Measurements from ENCODE around the gene JAM2. TPM values are rescaled to one million over a fixed set of nuclear protein-coding genes. Genes with fewer than 3 reads are reported as not detected.
A peak's percentile ranks its signal among the peaks of the same experiment; 100 is the strongest.
"Not testable (repeated sequence)": the region's sequence is repeated elsewhere in the genome, so short reads cannot be mapped to it uniquely, and the experiment has no call there.

JAM2 gene, protein sequence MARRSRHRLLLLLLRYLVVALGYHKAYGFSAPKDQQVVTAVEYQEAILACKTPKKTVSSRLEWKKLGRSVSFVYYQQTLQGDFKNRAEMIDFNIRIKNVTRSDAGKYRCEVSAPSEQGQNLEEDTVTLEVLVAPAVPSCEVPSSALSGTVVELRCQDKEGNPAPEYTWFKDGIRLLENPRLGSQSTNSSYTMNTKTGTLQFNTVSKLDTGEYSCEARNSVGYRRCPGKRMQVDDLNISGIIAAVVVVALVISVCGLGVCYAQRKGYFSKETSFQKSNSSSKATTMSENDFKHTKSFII
- 5.6 and 6.0 TPM in 2 replicates for total RNA-seq (2014; rRNA removed)
- 11.1 TPM for polyA plus RNA-seq (2012)

DNA sequence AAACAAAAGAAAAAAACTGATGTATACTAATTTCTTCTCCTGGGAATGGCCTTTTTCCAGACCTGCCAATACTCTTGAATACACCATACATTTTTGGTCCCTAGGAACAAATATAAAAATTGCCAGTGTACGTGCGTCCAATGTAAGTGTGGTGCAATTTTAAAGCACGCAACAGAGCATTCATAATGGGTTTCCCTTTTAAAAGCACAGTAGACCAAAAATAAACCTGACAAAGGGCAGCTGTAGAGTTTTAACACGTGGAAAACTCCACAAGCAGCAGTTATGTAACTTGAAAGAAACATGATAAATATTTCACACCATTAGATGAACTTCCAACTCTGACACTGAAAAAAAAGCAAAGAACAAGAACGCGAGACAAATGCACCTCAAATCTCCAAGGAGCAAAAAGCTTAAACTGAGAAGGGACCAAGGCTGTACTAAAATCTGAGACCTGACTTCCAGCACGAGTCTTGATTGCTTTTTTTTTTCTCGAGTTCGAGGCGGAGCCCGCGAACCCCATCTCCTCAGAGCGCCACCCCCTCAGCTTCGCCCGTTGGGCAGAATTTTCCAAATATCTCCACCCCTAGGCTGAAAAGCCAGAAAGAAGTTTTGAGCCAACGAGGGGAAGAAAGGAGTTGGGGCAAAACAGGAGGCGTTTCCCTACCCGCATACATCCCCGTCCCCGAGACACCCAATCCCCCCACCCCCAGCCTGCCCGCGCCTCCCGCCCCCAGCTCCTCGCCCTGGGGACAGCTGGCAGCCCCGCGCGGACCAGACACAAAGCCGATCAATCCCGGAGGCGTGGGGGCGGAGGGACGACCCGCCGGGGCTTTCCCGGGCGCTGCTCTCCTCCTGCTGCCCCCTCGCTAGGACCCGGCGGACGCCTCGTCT lies at the start of gene JAM2:
TSS of gene JAM2 (plus strand) at position 599 of the 891 bp plus-strand sequence. CDS start 564 bp downstream, outside the sequence.
- peak; percentile 74 for DNase-seq (ENCODE audit: low read depth)

DNA sequence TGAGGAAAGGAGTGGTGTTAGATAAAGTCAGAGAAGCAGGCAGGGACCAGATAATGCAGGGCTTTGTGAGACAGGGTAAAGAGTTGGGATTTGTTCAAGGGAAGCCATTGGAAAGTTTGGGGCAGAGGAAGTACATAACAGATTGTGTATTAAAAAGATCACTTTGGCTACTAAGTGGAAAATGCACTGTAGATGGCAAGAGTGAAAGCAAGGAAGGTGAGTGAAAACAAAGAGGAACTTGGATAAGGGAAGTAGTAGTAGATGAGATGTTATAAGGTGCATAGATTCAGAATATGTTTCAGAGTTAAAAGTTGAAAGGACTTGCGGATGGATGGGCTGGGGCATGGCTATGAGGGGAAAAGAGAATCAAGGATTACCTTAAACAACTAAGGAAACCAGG lies 49.2 kb upstream of the JAM2 start:
- DNase-seq (ENCODE audit: low read depth), result no peak

DNA sequence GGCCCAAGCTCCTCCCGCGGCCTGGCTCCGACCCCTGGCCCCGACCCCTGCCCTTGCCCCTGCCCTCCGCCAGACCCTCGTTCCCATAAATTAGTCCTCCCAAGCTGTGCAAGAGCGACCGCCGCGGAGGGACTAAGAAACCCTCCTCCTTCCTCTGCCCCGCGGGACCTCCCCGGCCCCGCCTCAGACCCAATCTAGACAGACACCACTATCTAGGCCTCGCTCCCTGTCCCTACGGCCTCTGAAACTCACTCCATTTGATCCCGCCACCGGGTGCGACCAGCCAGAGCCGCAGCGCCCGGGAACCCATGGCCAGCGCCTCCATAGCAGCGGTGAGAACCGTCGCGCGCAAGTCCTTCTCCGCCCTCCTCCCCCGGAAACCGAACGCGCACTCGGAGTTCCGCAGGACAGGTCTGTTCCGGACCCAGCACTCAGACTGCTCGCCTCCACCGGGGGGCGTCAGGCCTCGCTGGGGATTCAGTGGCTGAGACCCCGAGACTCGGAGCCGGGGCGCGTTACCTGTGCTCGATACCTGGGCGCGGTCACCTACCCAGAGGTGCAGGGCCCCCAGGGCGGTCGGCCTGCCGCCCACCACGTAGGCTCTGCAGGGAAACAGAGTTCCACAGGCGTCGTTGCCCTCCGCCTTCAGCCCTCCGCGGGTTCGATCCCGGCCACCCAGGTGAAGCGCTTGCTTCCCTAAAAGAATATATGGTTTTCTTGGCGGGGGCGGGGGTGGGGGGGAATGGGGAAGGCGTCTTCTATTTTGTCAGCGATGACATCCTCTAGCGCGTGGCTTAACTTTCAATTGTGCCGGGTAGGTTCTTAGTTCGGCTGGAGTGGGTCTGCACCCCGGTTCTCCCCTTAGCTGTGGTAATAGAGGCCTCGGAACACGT lies 31.7 kb upstream of the JAM2 start, which contains the start of gene MRPL39:
TSS of gene MRPL39 (minus strand) at position 331 of the 893 bp plus-strand sequence. CDS start at position 325, 6 bp downstream.
- DNase-seq (ENCODE audit: low read depth), result peak; percentile 86

DNA sequence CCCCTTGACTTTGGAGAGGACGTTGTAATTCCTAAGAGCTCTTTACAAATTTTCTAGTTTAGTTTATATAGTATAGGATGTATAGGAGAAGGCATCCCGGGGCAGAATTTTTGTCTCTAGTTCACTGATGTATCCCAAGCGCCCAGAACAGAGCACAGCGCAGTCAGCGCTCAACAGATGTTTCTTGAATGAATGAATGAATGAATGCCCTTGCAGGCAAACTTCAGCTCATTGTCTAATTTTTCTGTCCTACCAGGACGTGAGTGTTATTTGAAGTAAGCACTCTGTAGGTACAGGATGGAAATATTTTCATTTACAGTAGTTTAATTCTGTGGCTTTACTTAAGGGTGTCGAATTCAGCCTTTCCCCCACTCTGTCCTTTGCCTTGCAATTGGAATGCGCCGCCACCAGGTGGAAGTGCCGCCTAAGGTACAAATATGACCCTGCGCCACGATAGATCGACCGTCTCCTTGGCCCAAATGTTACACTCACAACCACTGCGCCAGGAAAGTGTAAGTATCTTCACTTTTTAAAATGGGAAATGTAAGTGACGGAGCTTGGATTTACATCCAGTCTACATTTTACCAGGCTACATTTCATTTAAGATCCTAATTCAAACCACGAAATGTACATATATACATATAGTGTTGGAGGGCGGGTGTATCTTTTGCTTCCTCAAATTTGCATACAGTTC lies 30.9 kb upstream of the JAM2 start:
- peak; percentile 80 for DNase-seq (ENCODE audit: low read depth)

DNA sequence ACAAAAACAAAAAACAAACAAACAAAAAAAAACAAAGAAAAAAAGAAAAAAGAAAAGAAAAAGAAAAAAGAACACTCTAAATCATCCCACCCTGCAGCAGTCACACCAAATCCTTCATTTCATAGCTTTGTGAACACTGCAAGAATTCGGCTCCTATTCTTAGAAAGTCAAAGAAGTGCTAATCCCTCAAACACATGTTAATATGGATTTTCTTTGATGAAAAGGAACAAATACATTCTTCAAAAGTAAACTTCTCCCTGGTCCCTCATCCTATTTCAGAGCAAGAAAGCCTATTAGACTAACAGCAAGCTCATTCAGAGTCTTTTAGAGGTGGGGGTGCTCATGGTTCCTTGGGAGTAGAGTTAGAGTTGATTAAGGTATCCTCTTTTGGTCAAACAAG lies 24.6 kb upstream of the JAM2 start:
- no peak for DNase-seq (ENCODE audit: low read depth)

DNA sequence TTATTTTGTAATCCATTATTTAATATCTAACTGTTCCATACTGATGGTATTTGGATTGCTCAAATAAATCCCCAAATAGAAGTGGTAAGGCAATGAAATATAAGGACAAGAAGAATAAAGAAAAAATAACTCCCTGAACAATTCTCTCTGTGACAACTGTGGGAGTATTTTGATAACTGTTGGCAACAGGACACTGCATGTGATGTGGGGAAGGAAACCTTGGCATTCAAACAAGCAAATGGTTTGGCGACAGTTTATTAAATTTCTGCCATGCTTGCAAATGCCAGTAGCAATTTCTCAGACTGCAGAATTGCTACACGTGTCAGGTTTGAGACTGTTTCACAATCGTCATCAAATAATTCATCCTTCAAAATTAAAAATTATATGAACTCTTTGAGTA lies 23.2 kb upstream of the JAM2 start:
- no peak for DNase-seq (ENCODE audit: low read depth)

DNA sequence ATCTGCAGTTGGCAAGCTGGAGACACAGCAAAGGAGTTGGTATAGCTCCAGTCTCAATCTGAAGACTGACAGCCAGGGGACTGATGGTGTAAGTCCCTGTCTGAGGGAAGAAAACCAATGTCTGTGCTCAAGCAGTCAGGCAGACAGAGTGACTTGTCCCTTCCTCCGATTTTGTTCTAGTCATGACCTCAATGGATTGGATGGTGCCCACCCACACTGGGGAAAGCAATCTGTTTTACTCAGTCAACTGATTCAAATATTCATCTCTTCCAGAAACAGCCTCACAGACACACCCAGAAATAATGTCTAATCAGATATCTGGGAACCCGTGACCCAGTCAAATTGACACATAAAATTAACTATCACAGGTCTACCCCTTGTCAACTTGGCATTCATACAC lies 19.9 kb upstream of the JAM2 start:
- no peak for DNase-seq (ENCODE audit: low read depth)

DNA sequence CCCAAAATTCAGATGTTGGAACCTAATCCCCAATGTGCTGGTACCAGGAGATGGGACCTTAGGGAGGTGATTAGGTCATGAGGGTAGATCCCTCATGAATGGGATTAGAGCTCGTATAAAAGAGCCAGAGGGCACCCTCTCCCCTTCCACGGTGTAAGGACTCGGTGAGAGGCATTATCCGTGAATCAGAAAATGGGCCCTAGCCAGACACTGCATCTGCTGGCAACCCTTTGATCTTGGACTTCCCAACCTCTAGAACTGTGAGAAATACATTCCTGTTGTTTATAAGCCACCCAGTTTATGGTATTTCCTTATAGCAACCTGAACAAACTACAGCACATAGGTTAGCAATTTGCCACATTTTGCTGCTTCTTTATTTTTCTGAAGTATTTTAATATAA lies 14.5 kb upstream of the JAM2 start:
- DNase-seq (ENCODE audit: low read depth), result no peak

DNA sequence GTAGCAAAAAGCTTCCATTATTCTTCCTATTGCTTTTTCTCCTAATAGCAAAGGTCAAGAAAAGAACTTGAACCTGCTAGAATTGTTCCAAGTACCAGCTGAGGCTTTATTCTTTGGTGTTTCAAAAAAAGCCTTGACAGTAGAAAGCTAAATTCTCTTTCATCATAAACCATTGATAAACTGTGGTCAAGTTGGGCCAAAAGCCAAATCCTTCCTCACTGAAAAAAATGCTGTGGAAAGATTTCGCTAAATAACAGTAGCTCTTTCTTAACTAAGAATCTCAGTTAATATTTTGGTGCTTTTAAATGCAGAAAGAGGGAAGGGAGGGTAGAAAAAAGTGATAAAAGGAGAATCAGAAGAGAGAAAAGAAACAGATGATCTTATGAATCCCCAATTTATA lies 14.0 kb upstream of the JAM2 start:
- no peak for DNase-seq (ENCODE audit: low read depth)

DNA sequence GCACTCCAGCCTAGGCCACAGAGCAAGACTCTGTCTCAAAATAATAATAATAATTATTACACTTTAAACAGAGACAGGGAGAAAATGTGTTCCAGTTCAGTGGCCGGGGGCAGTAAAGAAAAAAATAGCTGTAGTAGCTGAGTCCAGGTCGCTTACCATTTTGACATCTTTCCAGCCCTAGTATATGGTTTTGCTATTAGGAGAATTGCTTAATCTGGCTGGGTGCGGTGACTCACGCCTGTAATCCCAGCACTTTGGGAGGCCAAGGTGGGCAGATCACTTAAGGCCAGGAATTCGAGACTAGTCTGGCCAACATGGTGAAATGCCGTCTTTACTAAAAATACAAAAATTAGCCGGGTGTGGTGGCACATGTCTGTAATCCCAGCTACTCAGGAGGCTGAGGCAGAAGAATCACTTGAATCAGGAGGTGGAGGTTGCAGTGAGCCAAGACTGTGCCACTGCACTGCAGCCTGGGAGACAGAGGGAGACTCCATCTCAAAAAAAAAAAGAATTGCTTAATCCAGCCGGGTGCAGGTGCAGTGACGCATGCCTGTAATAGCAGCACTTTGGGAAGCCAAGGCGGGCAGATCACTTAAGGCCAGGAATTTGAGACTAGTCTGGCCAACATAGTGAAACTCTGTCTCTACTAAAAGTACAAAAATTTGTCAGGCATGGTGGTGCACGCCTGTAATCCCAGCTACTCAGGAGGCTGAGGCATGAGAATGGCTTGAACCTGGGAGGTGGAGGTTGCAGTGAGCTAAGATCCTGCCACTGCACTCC lies 13.1 kb upstream of the JAM2 start:
- DNase-seq (ENCODE audit: low read depth), result not testable (repeated sequence)

DNA sequence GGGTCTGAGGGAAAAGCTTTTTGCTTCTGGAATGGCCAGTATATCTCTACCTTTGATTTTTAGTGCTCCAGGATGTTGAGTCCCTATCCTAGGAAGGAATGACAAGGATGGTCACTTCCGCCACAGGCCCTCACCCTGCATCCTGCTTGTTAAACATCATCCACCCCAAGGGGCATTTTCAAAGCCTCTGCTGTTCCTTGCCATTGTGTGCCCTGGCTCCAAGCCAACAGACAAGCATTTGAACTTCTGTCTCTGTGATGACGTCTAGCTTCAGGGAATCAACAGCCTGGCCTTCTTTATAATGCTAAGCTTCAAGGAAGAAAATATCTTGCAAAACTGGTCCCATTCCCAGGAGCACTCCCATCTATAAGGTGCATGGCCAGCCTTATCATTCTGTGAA lies 12.3 kb upstream of the JAM2 start:
- DNase-seq (ENCODE audit: low read depth), result no peak

DNA sequence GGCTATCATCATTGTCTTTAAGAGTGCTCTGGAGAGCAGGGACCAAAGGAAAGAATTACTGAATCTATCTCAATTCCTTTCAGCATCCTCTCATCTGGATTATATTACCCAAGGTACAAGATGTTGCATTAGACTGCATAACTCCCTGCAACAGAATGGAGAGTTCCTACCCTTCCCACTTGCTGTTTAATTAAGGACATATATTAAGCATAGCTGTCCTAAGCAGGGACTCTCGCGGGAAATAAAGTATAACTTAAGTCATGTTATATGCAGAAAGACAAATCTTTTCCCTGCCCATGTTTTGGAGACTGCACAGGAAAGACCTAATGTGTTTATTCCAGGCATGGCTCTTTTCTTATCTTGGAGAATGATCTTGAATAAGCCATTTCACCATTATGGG lies 6.8 kb upstream of the JAM2 start:
- DNase-seq (ENCODE audit: low read depth), result no peak

DNA sequence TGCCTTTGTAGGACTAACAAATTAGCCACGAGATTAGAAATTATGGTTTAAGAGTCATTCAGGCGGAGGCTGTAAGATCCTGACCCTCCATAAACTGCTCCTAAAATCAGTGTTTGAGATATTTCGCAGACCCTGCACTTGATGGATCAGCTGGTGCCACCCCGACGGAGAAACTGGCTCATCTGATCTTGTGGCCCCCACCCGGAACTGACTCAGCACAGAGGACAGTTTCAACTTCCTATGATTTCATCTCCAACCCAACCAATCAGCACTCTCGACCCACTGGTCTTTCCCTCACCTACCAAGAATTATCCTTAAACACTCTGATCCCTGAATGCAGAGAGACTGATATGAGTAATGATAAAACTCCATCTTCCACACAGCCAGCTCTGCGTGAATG lies 3.7 kb upstream of the JAM2 start:
- DNase-seq (ENCODE audit: low read depth), result no peak

DNA sequence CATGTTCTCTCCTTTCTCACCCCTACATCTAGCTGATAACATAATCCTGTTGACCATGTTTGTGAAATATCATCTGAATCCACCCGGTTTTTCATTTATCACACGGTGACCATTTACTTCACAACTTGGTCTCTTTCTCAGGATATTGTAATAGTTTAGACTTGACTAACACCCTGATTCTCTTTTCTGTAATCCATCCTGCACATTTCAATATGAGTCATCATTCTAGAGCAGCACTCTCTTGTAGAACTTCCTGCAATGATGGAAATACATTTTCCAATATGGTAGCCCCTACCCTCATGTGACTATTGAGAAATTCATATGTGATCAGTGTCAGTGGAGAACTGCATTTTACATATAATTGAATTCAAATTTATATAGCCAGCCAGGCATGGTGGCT lies 2.3 kb upstream of the JAM2 start:
- peak; percentile 55 for DNase-seq (ENCODE audit: low read depth)

DNA sequence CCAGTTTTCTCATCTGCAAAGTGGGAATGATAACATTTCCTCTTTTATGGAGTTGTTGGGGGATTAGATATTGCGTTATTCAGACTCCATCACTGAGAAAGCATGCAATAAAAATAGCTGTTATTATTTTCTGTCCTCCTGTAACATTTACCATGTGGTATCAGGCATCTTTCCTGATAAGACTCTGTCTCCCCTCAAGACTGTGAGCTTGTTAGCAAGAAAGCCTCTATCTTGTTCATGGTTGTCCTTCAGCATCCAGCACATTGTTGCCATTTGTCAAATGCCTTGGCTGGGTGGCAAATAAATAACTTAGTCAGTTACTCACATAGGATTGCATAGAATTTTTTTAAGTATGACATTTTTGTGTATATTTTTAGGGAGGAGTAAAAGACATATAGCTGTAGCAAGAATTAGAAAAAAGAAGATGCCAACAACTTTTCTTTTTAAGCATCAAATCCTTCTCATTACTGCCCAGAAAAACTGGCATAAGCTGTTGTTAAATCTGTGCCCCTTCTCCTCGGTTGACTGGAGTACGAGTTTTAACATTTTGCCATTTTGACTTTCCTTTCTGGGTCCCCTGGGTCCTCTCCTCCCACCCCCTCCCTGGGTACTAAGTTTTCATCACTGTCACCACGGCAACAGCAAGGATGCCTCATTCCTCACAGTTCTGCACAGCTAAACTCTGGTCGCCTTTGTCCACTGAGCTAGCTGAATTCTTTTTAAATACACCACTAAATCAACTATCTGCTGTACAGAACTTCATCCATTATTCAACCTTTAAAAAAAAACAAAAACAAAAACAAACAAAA lies 1.0 kb upstream of the JAM2 start:
- peak; percentile 39 for DNase-seq (ENCODE audit: low read depth)

DNA sequence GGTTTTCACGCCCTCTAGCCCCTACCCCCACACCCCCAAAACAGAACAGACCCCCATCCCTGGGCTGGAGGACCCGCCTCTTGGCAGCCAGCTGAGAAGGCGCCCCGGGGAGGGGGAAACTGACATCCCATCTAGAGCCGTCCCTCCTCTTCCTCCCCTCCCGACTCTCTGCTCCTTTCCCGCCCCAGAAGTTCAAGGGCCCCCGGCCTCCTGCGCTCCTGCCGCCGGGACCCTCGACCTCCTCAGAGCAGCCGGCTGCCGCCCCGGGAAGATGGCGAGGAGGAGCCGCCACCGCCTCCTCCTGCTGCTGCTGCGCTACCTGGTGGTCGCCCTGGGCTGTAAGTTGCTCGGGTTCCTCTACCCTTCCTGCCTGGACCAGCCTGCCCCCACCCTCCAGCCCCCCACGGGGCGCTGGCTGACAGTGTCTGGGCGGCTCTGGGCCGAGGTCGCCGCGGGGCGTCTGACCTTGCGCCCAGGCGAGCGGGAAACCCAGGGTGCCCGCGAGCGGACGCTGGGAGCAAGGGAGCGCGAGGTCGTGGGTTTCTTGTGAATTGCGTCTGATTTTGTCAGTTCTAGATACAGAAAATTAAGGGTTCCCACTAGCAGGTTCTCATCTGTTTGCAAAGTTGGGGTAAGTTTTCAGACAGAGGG lies 618 bp downstream of the JAM2 start:
- peak; percentile 38 for DNase-seq (ENCODE audit: low read depth)

DNA sequence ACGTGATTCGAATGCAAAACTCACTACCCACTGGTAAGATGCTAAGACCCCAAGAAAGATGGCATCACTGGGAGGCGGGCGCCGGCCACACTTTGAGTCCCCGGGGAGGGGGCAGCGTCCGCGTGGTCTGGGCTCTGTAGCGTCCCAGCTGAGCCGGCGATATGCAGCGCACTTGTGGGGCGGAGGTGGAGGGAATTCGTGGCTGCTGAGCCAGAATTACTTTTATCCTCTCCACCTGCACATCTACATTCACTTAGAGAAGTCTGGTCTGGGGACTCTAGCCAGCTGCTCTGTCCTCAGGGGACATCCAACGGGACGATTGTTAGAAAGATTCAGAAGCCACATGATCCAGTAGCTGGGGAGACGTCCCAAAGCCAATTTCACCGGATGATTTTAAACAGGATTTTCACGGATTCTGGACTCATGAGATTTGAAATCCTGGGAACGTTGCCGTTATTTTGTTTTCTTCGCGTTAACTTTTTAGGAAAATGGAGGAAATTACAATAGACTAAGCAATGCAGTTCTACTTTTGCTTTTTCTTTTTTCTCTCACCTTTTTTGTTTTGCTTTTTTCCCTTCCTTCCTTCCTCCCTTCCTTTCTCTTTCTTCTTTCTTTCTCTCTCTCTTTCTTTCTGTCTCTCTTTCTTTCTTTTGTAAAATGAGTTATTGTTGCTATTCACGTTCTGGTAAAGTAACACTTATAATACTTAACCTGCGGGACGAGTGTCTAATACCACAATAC lies 1.3 kb downstream of the JAM2 start:
- peak; percentile 30 for DNase-seq (ENCODE audit: low read depth)

DNA sequence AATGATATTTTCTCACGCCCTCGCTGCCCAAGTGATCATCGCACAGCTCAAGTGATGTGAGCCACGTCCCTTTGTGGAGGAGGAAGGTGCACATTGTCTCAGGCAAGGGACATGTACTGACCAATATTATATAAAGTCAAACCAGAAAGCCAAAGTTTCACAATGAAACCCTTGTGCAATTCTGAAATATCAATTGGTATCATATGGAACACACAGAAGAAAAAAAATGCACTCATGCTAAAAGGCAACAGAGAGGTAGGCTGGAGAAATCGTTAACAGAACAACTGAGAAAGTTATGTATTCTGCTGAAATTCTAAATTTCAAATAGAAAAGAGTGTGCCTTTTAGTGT lies 1.9 kb downstream of the JAM2 start:
- DNase-seq (ENCODE audit: low read depth), result no peak
